GM21367 (cell line): ENCODE results near the gene ADGRV1.

Experiments used
- ATAC-seq: cut with Tn5 transposase; IDR thresholded peaks from one replicate; pipeline ENCODE4 v1.9.1; 2021; ENCODE audit not compliant: unreplicated experiment

Gene ADGRV1

DNA sequence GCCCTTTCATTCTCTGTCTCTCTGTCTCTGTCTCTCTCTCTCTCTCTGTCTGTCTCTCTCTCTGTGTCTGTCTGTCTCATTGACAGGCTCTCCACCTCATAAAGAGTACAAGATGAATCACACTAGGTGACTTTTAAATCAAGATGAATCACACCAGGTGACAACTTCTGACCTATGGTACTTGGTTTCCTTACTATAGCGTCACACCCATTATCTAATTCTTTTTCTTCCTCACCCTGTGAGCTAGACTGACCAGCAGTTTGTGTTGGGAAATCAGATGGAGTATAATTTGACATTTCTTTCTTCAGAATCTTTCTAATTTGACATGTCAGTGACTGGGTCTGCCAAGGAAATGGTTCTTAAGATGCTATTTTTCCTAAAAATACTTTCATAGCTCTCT lies 591.6 kb downstream of the ADGRV1 start:
- ATAC-seq, result no peak

DNA sequence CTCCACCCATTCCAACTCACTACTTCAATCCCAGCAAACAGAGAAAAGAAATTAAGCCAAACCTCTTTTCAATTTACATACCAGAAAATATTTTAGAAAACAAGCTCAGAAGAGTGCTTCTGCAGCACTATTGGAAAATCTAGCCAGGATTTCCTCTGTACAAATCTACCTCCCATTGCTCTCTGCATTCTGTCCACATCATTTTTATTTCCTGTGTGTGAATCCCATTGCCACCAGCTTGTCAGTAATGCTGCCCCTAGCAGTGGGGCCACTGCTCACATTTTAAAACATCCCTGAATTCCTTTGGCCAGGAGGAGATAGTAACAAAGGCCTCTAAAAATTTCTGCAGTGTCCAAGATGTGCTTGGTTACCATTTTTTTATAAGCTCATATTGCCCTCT lies 592.0 kb downstream of the ADGRV1 start:
- no peak for ATAC-seq

DNA sequence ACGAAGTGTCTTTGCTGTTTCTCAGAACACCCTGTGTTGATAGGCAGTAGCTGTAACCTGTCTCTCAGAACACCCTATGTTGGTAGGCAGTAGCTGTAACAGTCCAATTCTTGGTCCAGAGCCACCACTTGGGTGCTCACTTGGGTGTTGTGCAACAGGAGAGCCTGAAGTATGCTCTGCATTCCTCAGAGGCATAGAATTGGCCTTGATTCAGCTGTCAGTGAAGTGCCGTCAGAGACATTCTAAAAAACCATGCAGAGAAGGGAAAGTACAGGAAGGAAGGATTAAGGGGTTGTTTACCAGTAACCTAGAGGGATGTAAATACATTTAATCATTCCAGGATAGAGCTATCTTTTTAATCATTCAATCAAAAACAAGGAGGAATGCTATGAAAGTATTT lies 593.4 kb downstream of the ADGRV1 start:
- ATAC-seq, result no peak

DNA sequence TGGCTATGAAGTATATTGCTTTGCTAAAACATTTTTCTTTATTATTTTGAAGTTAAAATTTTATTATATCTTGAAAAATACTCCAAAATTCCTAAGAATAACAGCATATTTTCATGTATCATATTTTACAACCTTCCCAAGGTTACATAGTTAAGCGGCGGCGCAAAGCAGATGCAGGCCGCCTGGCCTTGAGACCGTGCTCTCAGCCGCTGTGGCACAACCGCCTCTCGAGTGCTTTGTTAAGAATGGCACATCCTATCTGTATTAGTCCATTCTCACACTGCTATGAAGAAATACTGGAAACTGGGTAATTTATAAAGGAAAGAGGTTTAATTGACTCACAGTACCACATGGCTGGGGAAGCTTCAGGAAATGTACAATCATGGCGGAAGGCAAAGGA lies 595.7 kb downstream of the ADGRV1 start:
- no peak for ATAC-seq

DNA sequence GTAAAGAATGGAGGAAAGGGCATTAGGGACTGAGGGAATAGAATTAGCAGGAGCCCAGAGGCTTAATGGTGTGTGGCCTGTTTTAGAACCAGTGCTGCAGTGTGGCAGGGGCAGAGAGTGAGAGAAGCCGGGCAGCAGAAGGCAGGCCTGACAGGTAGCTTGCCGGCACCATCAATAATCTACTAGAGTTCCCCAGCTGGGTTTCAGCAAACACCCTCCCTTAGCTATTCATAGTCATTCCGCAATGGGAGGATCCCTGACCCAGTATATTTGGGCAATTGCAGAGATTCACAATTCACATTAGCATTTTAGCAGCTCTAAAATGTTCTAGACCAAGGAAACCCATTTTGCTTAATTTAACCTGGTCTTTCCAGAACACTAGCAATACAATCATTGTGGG lies 596.7 kb downstream of the ADGRV1 start:
- no peak for ATAC-seq

DNA sequence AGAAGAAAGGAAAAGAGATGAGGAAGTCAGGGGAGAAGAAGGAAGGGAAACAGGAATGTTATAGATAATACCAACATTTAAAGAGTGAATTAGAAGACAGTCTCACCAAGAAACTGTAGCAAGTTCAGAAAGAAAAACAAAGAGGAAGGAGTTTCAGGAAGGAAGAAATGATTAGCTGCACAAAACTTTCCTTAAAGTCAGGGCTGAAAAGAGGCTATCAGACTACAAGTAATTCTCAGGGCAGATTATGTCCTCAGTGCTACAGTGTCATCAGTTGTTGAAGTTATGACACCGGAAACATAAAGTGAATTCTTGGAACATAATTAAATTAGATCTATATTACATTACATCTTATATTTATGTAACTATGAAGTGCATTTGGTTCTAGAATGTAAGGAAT lies 597.6 kb downstream of the ADGRV1 start:
- ATAC-seq, result no peak

DNA sequence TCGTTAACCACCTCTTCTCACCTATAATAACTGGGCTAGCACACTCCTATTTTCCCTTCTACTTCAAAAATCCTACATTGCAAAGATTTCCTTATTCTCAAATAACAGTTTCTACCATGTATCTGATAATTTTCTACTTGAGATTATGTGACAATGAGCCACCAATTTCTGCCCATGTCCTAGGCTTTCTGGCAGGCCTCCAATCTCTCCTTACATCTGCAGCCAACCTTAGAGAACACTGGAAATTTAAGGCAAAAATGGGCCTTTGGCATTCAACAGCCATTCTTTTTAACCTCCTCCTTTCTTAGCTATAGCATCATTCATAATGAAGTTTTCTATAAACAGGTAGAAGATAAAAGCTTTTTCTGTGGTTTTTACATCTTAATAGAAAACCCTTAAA lies 599.4 kb downstream of the ADGRV1 start:
- ATAC-seq, result no peak

DNA sequence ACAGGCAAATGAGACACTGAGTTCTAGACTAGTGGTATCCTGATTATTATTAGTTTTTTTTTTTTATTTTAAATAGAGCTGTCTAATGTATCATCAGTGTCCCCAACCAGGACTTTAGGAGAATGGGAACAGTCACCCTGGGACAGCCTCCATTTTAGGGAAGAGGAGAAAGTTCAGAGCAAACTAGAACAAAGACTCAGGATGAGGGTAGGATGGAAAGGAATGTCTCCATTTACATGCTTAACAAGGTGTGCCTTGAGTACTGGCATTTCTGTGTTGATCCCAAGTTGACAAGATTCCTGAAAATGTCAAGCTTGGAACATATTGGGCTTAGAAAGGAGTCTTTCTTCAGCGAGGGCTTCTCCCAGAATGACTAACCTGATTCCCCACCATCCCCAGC lies 601.0 kb downstream of the ADGRV1 start:
- ATAC-seq, result no peak

- no peak for ATAC-seq
These were observed 602.2 kb downstream of the ADGRV1 start for GRCh38 chr5:91160714-91161285.

DNA sequence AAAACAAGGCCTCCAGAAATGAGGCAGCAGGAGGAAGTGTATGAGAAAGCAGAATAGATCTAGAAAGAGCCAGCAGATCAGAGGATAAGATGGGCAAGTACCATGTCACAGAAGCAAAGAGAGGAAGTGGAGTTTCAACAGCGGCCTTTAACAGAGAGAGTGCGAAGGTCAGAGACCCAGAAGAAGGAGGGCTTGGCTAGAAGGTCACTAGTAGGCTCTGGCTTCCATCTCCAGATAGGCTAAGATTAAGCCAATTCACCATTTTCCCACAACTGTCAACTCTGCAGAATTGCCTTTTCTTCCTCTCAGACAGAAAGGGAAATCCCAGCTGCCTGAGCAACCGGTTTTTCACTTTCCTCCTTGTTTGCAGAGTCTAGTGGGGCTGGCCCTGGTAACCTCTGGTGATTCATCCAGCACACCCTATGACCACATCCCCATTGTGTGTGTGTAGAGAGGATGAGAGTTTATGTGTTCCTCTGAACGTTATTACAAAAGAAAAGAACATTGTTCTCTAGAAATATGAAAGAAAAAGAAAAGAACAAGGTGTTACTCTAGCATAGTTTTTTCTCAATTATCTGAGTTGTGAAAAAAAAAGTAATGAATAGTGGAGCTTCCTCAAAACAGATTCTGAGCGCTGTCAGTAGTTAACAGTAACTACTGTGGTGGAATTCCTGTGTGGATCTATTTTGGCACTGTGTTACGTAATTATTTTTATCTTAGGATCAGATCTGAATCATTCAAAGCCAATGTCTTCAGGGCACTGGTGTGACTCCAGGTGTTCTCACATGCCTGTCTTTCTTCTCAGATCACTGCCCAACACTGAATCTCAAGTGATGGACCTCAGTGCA lies 604.2 kb downstream of the ADGRV1 start:
- peak; percentile 98 for ATAC-seq

DNA sequence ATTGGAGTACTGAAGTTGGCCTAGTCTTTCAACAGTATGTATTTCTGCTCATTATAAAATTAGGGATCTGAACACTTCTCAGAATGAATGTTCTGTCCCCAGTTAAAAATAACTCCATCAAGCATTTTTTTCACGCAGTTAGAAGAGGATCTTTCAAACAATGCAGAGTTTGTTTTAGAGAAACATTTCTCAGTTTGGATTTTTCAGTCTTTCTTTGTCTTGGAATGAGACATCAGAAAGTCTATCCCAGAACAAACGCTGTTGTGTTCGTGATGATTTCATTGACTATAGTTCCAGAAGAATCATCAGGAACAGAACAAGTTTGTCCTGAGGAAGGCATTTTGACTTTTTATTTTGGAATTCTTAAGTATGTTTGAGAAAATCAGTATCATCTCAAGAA lies 605.8 kb downstream of the ADGRV1 start:
- no peak for ATAC-seq

- ATAC-seq, result no peak
These were observed 607.6 kb downstream of the ADGRV1 start for GRCh38 chr5:91166059-91166807.

DNA sequence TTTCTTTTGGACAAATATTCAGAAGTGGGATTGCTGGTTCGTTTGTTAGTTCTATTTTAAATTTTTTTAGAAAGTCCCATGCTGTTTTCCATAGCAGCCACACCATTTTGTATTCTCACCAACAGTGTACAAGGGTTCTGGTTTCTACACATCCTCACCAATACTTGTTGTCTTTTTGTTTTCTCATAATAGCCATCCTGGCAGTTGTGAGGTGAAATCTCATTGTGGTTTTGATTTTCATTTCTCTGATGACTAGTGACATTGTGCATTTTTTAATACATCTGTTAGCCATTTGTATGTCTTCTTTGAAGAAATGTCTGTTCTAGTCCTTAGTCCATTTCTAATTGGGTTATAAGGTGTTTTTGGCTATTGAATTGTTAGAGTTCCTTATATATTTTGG lies 610.3 kb downstream of the ADGRV1 start:
- no peak for ATAC-seq

DNA sequence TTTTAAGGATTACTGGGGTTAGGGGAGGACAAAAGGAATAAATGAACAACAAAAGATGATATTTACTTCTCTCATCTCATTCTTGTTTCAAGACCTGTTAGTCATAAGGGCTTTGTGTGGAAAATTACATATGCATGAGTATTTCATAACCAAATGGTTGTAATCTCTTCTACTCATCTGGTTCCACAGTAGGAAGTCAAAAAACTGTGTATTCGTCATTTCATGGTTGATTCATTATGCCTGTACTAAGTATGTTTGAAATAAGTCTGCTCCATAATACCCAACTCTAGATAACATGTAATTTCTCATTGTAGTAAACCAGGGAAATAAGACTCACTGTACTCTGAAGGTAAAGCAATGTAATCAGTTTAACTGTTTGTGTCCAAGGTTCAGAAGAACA lies 611.7 kb downstream of the ADGRV1 start:
- no peak for ATAC-seq

GRCh38 chr5:91171322-91171721 lies 612.7 kb downstream of the ADGRV1 start:
- ATAC-seq, result no peak

DNA sequence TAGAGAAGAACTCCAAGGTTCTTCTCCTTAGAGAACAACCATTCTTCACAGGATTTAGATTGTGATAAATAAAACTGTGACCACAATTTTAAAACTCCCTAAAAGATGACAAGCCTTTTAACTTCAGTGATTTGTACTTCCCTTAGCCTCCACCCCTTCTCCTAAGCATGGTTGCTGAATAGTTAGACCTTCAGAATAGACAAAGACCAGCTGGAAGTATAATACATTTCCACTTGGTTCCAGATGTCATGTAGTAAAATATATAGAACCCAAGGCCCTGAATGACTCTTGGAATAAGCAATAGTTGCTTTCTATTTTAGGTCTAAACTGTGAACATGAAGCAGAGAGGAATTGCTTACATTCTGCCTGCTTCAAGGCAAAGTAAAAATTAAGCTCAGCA lies 615.8 kb downstream of the ADGRV1 start:
- ATAC-seq, result no peak

- no peak for ATAC-seq
These were observed 617.1 kb downstream of the ADGRV1 start for GRCh38 chr5:91175708-91176107.

- no peak for ATAC-seq
These were observed 617.9 kb downstream of the ADGRV1 start for GRCh38 chr5:91176288-91177016.

DNA sequence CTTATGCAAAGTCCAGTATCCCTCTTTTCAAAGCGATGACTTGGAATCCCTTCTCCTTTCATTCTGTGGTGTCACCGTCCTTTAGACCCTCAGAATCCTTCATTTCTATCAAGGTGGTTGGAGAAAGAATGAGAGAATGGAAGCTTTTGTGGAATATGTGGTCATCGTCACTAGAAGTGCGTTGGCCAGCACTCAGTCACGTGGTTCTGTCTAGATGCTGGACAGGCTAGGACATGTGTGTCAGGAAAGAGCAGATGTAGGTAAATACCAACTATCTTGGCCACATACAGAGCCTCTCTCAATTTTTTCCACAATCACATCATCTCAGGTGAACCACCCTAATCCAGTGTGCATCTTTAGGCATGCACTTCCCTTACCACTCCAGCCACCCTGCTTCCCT lies 618.5 kb downstream of the ADGRV1 start:
- no peak for ATAC-seq

- ATAC-seq, result no peak
These were observed 619.0 kb downstream of the ADGRV1 start for GRCh38 chr5:91177639-91178038.

DNA sequence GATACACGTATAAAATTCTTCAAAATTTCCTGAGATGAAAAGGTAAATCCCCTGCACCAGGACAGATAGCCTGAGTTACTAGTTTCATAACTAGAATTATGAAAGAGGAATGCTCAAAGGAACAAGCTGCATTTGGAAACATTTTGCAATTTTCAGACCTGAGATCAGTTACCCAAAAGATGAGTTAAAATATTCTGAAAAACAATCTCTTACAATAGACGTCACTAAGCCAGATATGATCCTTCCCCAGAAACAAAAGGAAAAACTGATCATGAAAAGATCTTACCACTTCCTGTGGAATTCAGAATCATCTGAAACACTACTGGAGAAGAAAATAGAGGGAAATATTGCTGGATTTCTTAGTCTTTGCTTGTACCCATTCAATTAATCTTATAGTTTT lies 619.9 kb downstream of the ADGRV1 start:
- ATAC-seq, result no peak
